Measurements from ENCODE around the gene PXMP2.

Gene PXMP2

GRCh38 chr12:132687211-132688164, at the start of gene PXMP2, which contains the start of gene POLE:
Gene PXMP2, plus strand, starts transcription at chr12:132687587. Its CDS starts 84 bp downstream, at chr12:132687671.
Gene POLE, minus strand, starts transcription at chr12:132687342. Its CDS starts 27 bp downstream, at chr12:132687315.
- DNase-seq (ENCODE audit: low spot score) (peak; percentile 77), FAIRE-seq (no peak)

- FAIRE-seq = no peak
- no peak for DNase-seq (ENCODE audit: low spot score)
Measured at GRCh38 chr12:132637811-132638210, 49.6 kb upstream of the PXMP2 start.

GRCh38 chr12:132638541-132639408, 48.6 kb upstream of the PXMP2 start:
- peak; percentile 7 for DNase-seq (ENCODE audit: low spot score)
- no peak for FAIRE-seq

- FAIRE-seq = no peak
- no peak for DNase-seq (ENCODE audit: low spot score)
Measured at GRCh38 chr12:132639956-132640520, 47.3 kb upstream of the PXMP2 start.

GRCh38 chr12:132640936-132641335, 46.5 kb upstream of the PXMP2 start:
- no peak for FAIRE-seq
- no peak for DNase-seq (ENCODE audit: low spot score)

GRCh38 chr12:132641811-132642650, 45.4 kb upstream of the PXMP2 start:
- FAIRE-seq (no peak), DNase-seq (ENCODE audit: low spot score) (no peak)

- DNase-seq (ENCODE audit: low spot score) (no peak), FAIRE-seq (no peak)
Measured at GRCh38 chr12:132642846-132643835, 44.2 kb upstream of the PXMP2 start.

GRCh38 chr12:132646850-132647249, 40.5 kb upstream of the PXMP2 start:
- FAIRE-seq = no peak
- DNase-seq (ENCODE audit: low spot score) = no peak

GRCh38 chr12:132647858-132648257, 39.5 kb upstream of the PXMP2 start:
- FAIRE-seq (no peak), DNase-seq (ENCODE audit: low spot score) (no peak)

GRCh38 chr12:132648616-132649225, 38.7 kb upstream of the PXMP2 start:
- DNase-seq (ENCODE audit: low spot score) (no peak), FAIRE-seq (no peak)

GRCh38 chr12:132649226-132649945, 38.0 kb upstream of the PXMP2 start:
- DNase-seq (ENCODE audit: low spot score) = no peak
- no peak for FAIRE-seq

GRCh38 chr12:132651444-132652100, 35.8 kb upstream of the PXMP2 start:
- DNase-seq (ENCODE audit: low spot score) = no peak
- no peak for FAIRE-seq

GRCh38 chr12:132653567-132654290, 33.7 kb upstream of the PXMP2 start:
- FAIRE-seq (no peak), DNase-seq (ENCODE audit: low spot score) (no peak)

GRCh38 chr12:132657004-132657727, 30.2 kb upstream of the PXMP2 start:
- FAIRE-seq (no peak), DNase-seq (ENCODE audit: low spot score) (no peak)

GRCh38 chr12:132658149-132658894, 29.1 kb upstream of the PXMP2 start:
- FAIRE-seq = no peak
- DNase-seq (ENCODE audit: low spot score) = no peak

GRCh38 chr12:132659146-132659545, 28.2 kb upstream of the PXMP2 start:
- no peak for FAIRE-seq
- no peak for DNase-seq (ENCODE audit: low spot score)

Measured in RCC 7860 (cell line).